HEK293T (cell line): ENCODE results near the gene RGS3.

ENCODE experiments used
- ARNT ChIP-seq: fragments of 450-650 bp; IDR thresholded peaks from 2 replicates; pipeline ENCODE4 v1.6.1; 2017; ENCODE audit warnings: mild to moderate bottlenecking
- BHLHE40 ChIP-seq: fragments of 450-650 bp; IDR thresholded peaks from 2 replicates; pipeline ENCODE4 v1.6.1; 2016; ENCODE audit warnings: mild to moderate bottlenecking, moderate library complexity, borderline replicate concordance
- ELF4 ChIP-seq: fragments of 450-650 bp; IDR thresholded peaks from 2 replicates; pipeline ENCODE4 v1.6.1; 2017; ENCODE audit warnings: antibody characterized with exemption
- FOXA1 ChIP-seq: fragments of 450-650 bp; IDR thresholded peaks from 2 replicates; pipeline ENCODE4 v1.6.1; 2016; ENCODE audit warnings: mild to moderate bottlenecking
- FOXK2 ChIP-seq: fragments of 450-650 bp; IDR thresholded peaks from 2 replicates; pipeline ENCODE4 v1.6.1; 2016; ENCODE audit warnings: mild to moderate bottlenecking
- FOXM1 ChIP-seq: fragments of 450-650 bp; IDR thresholded peaks from 2 replicates; pipeline ENCODE4 v1.6.1; 2017; ENCODE audit warnings: mild to moderate bottlenecking, borderline replicate concordance
- HDGF ChIP-seq: fragments of 450-650 bp; IDR thresholded peaks from 2 replicates; pipeline ENCODE4 v1.6.1; 2017; ENCODE audit warnings: antibody characterized with exemption, borderline replicate concordance
- L3MBTL2 ChIP-seq: fragments of 450-650 bp; conservative IDR thresholded peaks from 2 replicates; pipeline ENCODE4 v1.6.1; 2016; ENCODE audit warnings: mild to moderate bottlenecking
- NFRKB ChIP-seq: fragments of 450-650 bp; IDR thresholded peaks from 2 replicates; pipeline ENCODE4 v1.6.1; 2016; ENCODE audit warnings: mild to moderate bottlenecking, moderate library complexity
- SP1 ChIP-seq: fragments of 450-650 bp; IDR thresholded peaks from 2 replicates; pipeline ENCODE4 v1.6.1; 2017
- SUZ12 ChIP-seq: fragments of 450-650 bp; IDR thresholded peaks from 2 replicates; pipeline ENCODE4 v1.6.1; 2016; ENCODE audit warnings: mild to moderate bottlenecking
- TARDBP ChIP-seq: fragments of 450-650 bp; IDR thresholded peaks from 2 replicates; pipeline ENCODE4 v1.6.1; 2016
- ZNF384 ChIP-seq: fragments of 450-650 bp; IDR thresholded peaks from 2 replicates; pipeline ENCODE4 v1.6.1; 2016
- TF ChIP-seq, protein P1 (sequence below): fragments of 450-650 bp; IDR thresholded peaks from 2 replicates; pipeline ENCODE4 v1.6.1; 2016

DNA sequence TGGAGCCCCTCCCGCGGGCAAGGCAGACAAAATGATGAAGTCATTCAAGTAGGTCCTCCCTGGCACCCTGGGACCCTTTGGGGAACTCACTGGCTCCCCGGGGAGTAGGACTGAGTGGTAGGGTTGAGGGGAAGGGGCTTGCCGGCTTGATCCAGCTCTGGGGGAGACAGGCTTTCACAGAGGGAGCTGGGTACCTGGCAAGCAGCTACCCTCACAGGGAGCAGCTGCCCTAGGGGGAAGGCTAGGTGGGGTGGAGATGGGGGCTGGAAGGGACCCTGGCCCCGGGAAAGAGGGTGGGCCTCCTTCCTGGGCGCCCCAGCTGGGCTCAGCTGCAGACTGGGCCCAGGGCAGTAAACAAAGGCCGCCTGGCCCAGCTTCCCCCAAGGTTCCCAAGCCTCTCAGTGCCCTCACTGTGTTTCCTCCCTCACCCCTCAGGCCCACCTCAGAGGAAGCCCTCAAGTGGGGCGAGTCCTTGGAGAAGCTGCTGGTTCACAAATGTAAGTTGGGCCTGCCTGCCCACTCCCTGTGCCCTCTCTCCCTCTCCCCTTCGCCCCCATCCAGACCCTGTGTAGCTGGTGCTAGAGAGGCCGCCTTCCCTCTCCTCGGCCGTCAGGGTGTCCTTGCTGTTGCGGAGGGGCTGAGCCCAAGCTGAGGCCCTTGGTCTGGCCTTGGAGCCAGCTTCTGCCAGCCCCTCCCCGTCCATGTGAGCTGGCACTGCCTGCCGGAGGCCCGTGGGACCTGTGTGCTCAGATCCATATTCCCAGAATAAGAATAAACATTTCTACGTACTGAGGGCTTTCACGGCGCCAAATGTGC is 131.2 kb downstream of the RGS3 start:
- TF ChIP-seq ARNT (no peak), ELF4 (no peak), ZNF384 (no peak), BHLHE40 (no peak), FOXK2 (no peak), TARDBP (no peak), NFRKB (no peak), SP1 (no peak), L3MBTL2 (no peak), SUZ12 (no peak), HDGF (no peak), FOXM1 (no peak), FOXA1 (no peak)
- TF ChIP-seq, protein P1, sequence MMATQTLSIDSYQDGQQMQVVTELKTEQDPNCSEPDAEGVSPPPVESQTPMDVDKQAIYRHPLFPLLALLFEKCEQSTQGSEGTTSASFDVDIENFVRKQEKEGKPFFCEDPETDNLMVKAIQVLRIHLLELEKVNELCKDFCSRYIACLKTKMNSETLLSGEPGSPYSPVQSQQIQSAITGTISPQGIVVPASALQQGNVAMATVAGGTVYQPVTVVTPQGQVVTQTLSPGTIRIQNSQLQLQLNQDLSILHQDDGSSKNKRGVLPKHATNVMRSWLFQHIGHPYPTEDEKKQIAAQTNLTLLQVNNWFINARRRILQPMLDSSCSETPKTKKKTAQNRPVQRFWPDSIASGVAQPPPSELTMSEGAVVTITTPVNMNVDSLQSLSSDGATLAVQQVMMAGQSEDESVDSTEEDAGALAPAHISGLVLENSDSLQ: no peak
